ENCODE data around the gene SLX1A. TPM values are rescaled to one million over a fixed set of nuclear protein-coding genes. Genes with fewer than 3 reads are reported as not detected.

Gene SLX1A
- total RNA-seq, 4 donors from 2014 or later: 7.8 to 21.2 (median 13.5) TPM

- Histone ChIP-seq H3K4me1 (no peaks in the 10 kb centered on the region), H3K4me3 (no peak overlapping the region), H3K9me3 (peaks cover 0 to 14% (median 0%) of the 10 kb centered on the region in 3 donors), H3K27me3 (no peaks in the 10 kb centered on the region), H3K36me3 (no peaks in the 10 kb centered on the region), H3K27ac (no peak overlapping the region)
- TF ChIP-seq POLR2A (IDR thresholded peaks at IDR 0.05) (no peak), POLR2AphosphoS5 (IDR thresholded peaks at IDR 0.05) (no peak), CTCF (IDR thresholded peaks at IDR 0.05) (no peak), EP300 (IDR thresholded peaks at IDR 0.05) (no peak)
- WGBS, 2 donors (ENCODE audit: low coverage in 1 of 2): 63 to 85% methylated on average over 5 of the region's 5 CpGs
- ATAC-seq: no peak
Measured at GRCh38 chr16:30149250-30149930, 44.3 kb upstream of the SLX1A start.

GRCh38 chr16:30151091-30151490 is 42.6 kb upstream of the SLX1A start:
- H3K27me3 ChIP-seq: no peaks in the 10 kb centered on the region
- H3K4me3 ChIP-seq: no peak overlapping the region
- H3K9me3 ChIP-seq: peaks cover 0 to 14% (median 0%) of the 10 kb centered on the region in 3 donors
- no peak for ATAC-seq
- no peaks in the 10 kb centered on the region for H3K36me3 ChIP-seq
- TF ChIP-seq EP300 (IDR thresholded peaks at IDR 0.05) (no peak), POLR2A (IDR thresholded peaks at IDR 0.05) (no peak), POLR2AphosphoS5 (IDR thresholded peaks at IDR 0.05) (no peak)
- no peak overlapping the region for H3K27ac ChIP-seq
- 81% methylated on average over 7 of the region's 7 CpGs; no CpG with 5 or more reads in 1 of the 2 donors for WGBS, 2 donors (ENCODE audit: low coverage in 1 of 2)
- H3K4me1 ChIP-seq: no peaks in the 10 kb centered on the region

GRCh38 chr16:30152517-30152916 is 41.2 kb upstream of the SLX1A start:
- Histone ChIP-seq H3K4me3 (no peak overlapping the region), H3K36me3 (no peaks in the 10 kb centered on the region), H3K27me3 (no peaks in the 10 kb centered on the region), H3K27ac (no peak overlapping the region), H3K4me1 (no peaks in the 10 kb centered on the region), H3K9me3 (peaks cover 0 to 14% (median 0%) of the 10 kb centered on the region in 3 donors)
- TF ChIP-seq CTCF (IDR thresholded peaks at IDR 0.05) (no peak), POLR2AphosphoS5 (IDR thresholded peaks at IDR 0.05) (no peak), EP300 (IDR thresholded peaks at IDR 0.05) (no peak), POLR2A (IDR thresholded peaks at IDR 0.05) (no peak)
- WGBS, 2 donors (ENCODE audit: low coverage in 1 of 2): 92 to 100% methylated on average over 5 to 7 of the region's 9 CpGs
- no peak for ATAC-seq

- H3K4me1 ChIP-seq: no peaks in the 10 kb centered on the region
- WGBS, 2 donors (ENCODE audit: low coverage in 1 of 2): 92 to 100% methylated on average over 5 of the region's 5 CpGs
- H3K9me3 ChIP-seq: no peaks in the 10 kb centered on the region
- H3K27me3 ChIP-seq: no peaks in the 10 kb centered on the region
- H3K4me3 ChIP-seq: no peak overlapping the region
- no peak for TF ChIP-seq POLR2AphosphoS5 (IDR thresholded peaks at IDR 0.05)
- ATAC-seq: no peak
- H3K36me3 ChIP-seq: no peaks in the 10 kb centered on the region
- H3K27ac ChIP-seq: no peak overlapping the region
Measured at GRCh38 chr16:30155188-30155587, 38.5 kb upstream of the SLX1A start.

GRCh38 chr16:30157214-30157613 is 36.5 kb upstream of the SLX1A start:
- Histone ChIP-seq H3K9me3 (no peaks in the 10 kb centered on the region), H3K4me3 (no peak overlapping the region), H3K36me3 (no peaks in the 10 kb centered on the region), H3K4me1 (no peaks in the 10 kb centered on the region), H3K27ac (no peak overlapping the region), H3K27me3 (no peaks in the 10 kb centered on the region)
- no peak for ATAC-seq
- no peak for TF ChIP-seq POLR2A (IDR thresholded peaks at IDR 0.05)
- TF ChIP-seq POLR2AphosphoS5 (IDR thresholded peaks at IDR 0.05): no peak
- no peak for TF ChIP-seq CTCF (IDR thresholded peaks at IDR 0.05)
- TF ChIP-seq EP300 (IDR thresholded peaks at IDR 0.05): no peak
- WGBS, 2 donors (ENCODE audit: low coverage in 1 of 2): 69% methylated on average over 1 of the region's 1 CpG; no CpG with 5 or more reads in 1 of the 2 donors

- 57% methylated on average over 1 of the region's 3 CpGs; no CpG with 5 or more reads in 1 of the 2 donors for WGBS, 2 donors (ENCODE audit: low coverage in 1 of 2)
- H3K27ac ChIP-seq: no peak overlapping the region
- no peaks in the 10 kb centered on the region for H3K9me3 ChIP-seq
- H3K4me3 ChIP-seq: no peak overlapping the region
- H3K27me3 ChIP-seq: no peaks in the 10 kb centered on the region
- no peak for ATAC-seq
- H3K36me3 ChIP-seq: no peaks in the 10 kb centered on the region
- H3K4me1 ChIP-seq: no peaks in the 10 kb centered on the region
- TF ChIP-seq POLR2A (IDR thresholded peaks at IDR 0.05) (no peak), EP300 (IDR thresholded peaks at IDR 0.05) (no peak), CTCF (IDR thresholded peaks at IDR 0.05) (no peak), POLR2AphosphoS5 (IDR thresholded peaks at IDR 0.05) (no peak)
Measured at GRCh38 chr16:30163538-30163937, 30.1 kb upstream of the SLX1A start.

Data from gastroesophageal sphincter (tissue), 4 donors.